ENCODE data around the gene SIM1. TPM values are rescaled to one million over a fixed set of nuclear protein-coding genes. Genes with fewer than 3 reads are reported as not detected.
A peak's percentile ranks its signal among the peaks of the same experiment; 100 is the strongest.

The SIM1 gene
- total and polyA plus RNA-seq, 2 of the 8 experiments (the other 6 are each of a cell fraction or from before 2014, with no cell fraction given): 0.02 to 0.39 TPM

GRCh38 chr6:100467129-100468015 is 2.7 kb upstream of the SIM1 start:
- Histone ChIP-seq H3K4me1 (replicated peaks in 1 of 4; ENCODE audit: control insufficient read depth in 3 of 4, insufficient read depth in 4 of 4, low read length in 3 of 4) (peaks cover 9 to 36% (median 12%) of the 10 kb centered on the region in 4 experiments), H2AFZ (ENCODE audit: low read length) (no peak overlapping the region), H2BK5ac (ENCODE audit: low read depth, low read length) (no peak overlapping the region), H4K8ac (ENCODE audit: extremely low read depth, insufficient read depth, low read length) (no peak overlapping the region), H3K4me3 (ENCODE audit: extremely low read depth in 1 of 4, insufficient read depth in 2 of 4, low read depth in 3 of 4, low read length in 4 of 4) (peak overlapping the region in 1 of 4 experiments; percentile 32; a peak in 2 of 8 replicates), H3K23me2 (ENCODE audit: low read depth, low read length) (peaks cover 3% of the 10 kb centered on the region; the same call in 1 of the 2 replicates), H3K9ac (replicated peaks in 1 of 4; ENCODE audit: extremely low read depth in 1 of 4, low read depth in 3 of 4, low read length in 3 of 4) (no peak overlapping the region), H3K9me3 (ENCODE audit: insufficient read depth in 2 of 2, low read depth in 1 of 2, low read length in 1 of 2) (no peaks in the 10 kb centered on the region), H2BK12ac (ENCODE audit: low read depth, low read length) (no peak overlapping the region), H2BK20ac (ENCODE audit: low read length) (no peak overlapping the region), H3K27ac (ENCODE audit: low read depth, low read length) (no peak overlapping the region), H3K14ac (ENCODE audit: insufficient read length) (no peak overlapping the region), H3K4me2 (ENCODE audit: insufficient read depth in 1 of 2, low read depth in 2 of 2, low read length in 2 of 2) (peak overlapping the region; percentile 53 to 61), H3K79me1 (ENCODE audit: low read depth, low read length) (no peaks in the 10 kb centered on the region), H4K20me1 (replicated peaks in 1 of 2; ENCODE audit: control insufficient read depth in 1 of 2, insufficient read depth in 2 of 2, low read length in 2 of 2) (peaks cover 6 to 19% of the 10 kb centered on the region in 2 experiments), H2AK5ac (ENCODE audit: low read depth, low read length) (no peak overlapping the region), H2BK120ac (replicated peaks; ENCODE audit: low read depth, low read length) (no peak overlapping the region), H3K23ac (ENCODE audit: insufficient read length) (no peak overlapping the region), H3K79me2 (ENCODE audit: control insufficient read depth in 1 of 2, insufficient read depth in 2 of 2, low read length in 2 of 2) (no peaks in the 10 kb centered on the region), H4K91ac (replicated peaks; ENCODE audit: insufficient read length, low read length) (no peak overlapping the region), H2BK15ac (ENCODE audit: low read length) (no peak overlapping the region), H3K4ac (replicated peaks; ENCODE audit: insufficient read length, low read depth, low read length) (no peak overlapping the region), H3K27me3 (replicated peaks in 1 of 4; ENCODE audit: control insufficient read depth in 3 of 4, extremely low read depth in 1 of 4, insufficient read depth in 3 of 4, low read length in 3 of 4) (peaks cover 74 to 94% (median 85%) of the 10 kb centered on the region in 4 experiments), H3K18ac (ENCODE audit: extremely low read depth, low read length) (no peak overlapping the region), H3K36me3 (ENCODE audit: control insufficient read depth in 2 of 4, insufficient read depth in 4 of 4, low read length in 3 of 4) (peaks cover 0 to 3% (median 0%) of the 10 kb centered on the region in 4 experiments; a peak in 1 of 8 replicates), H4K5ac (ENCODE audit: insufficient read length, low read depth, low read length) (no peak overlapping the region), H3K56ac (replicated peaks; ENCODE audit: insufficient read length, low read depth, low read length) (no peak overlapping the region)
- CTCF ChIA-PET (ENCODE audit: partially characterized antibody): interaction anchor here (0.7 to 11.8 kb wide), 5 partner anchors 12 to 351 kb away, joined by 3 to 215 read pairs (median 11); no protein-coding TSS in a partner anchor
- FAIRE-seq: no peak
- POLR2A ChIA-PET (ENCODE audit: partially characterized antibody): interaction anchor here (1.0 to 2.9 kb wide), 2 partner anchors 10 to 14 kb away, joined by 3 to 11 read pairs; no protein-coding TSS in a partner anchor
- DNase-seq (ENCODE audit: low read depth in 1 of 2, low spot score in 2 of 2): peak in 1 of 2 experiments; percentile 63
- WGBS, 2 experiments (ENCODE audit: extremely low coverage in 1 of 2, insufficient coverage in 1 of 2, insufficient read length in 1 of 2, insufficient replicate concordance in 2 of 2, low coverage in 1 of 2, low lambda C conversion rate in 2 of 2, missing lambda C conversion rate in 1 of 2): 7% methylated on average over 47 of the region's 49 CpGs; no CpG with 5 or more reads in 1 of the 2 experiments
- peak; percentile 96 for TF ChIP-seq SUZ12 (IDR thresholded peaks at IDR 0.05; ENCODE audit: low read length)
- peak; percentile 92 for TF ChIP-seq EZH2 (IDR thresholded peaks at IDR 0.05; ENCODE audit: low read depth, low read length, severe bottlenecking)
- TF ChIP-seq RNF2 (IDR thresholded peaks at IDR 0.05; ENCODE audit: borderline replicate concordance, low read depth, low read length, missing control alignments, poor library complexity, severe bottlenecking): peak; percentile 98
- TF ChIP-seq, protein P1, sequence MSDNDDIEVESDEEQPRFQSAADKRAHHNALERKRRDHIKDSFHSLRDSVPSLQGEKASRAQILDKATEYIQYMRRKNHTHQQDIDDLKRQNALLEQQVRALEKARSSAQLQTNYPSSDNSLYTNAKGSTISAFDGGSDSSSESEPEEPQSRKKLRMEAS (IDR thresholded peaks at IDR 0.05): peak; percentile 4; the same call in 1 of the 2 replicates
- no peak for TF ChIP-seq RBBP5 (IDR thresholded peaks at IDR 0.05; ENCODE audit: borderline replicate concordance, low read depth, low read length)
- TF ChIP-seq SP4 (IDR thresholded peaks at IDR 0.05; ENCODE audit: low read length): no peak
